Panc1 (cell line): ENCODE results near the gene MET. TPM values are rescaled to one million over a fixed set of nuclear protein-coding genes. Genes with fewer than 3 reads are reported as not detected.

ENCODE experiments used
- ATAC-seq: fragments of 200-7000 bp; cut with Tn5 transposase; 2 replicates; pipeline ENCODE4 v1.9.1; 2020; ENCODE audit warnings: mild to moderate bottlenecking, moderate library complexity
- BruUV-seq: library from RNA; stranded (reverse); fragments of 400-500 nt; replicated peaks from 2 replicates; lab custom pipeline; 2021; lab: Mats Ljungman, UMichigan
- CTCF ChIA-PET: fragments of 300-600 bp; sonication (Branson Sonifier 250); formaldehyde crosslinking; loops from one replicate; lab custom pipeline; 2022; ENCODE audit warnings: antibody characterized with exemption; lab: Charles Lee
- POLR2A ChIA-PET: fragments of 300-600 bp; sonication (Branson Sonifier 250); formaldehyde crosslinking; loops from one replicate; lab custom pipeline; 2022; ENCODE audit warnings: antibody characterized with exemption; lab: Charles Lee
- DNase-seq: peaks from one replicate; pipeline ENCODE4 v3.0.0-alpha.2; 2010; ENCODE audit warnings: low read depth, low spot score
- H3K27ac ChIP-seq: 2 replicates; pipeline ENCODE4 v1.5.1; 2011; ENCODE audit warnings: mild to moderate bottlenecking, low read length, inconsistent platforms
- H3K27me3 ChIP-seq: fragments of 200-500 bp; sonication (Bioruptor generic); 2 replicates; pipeline ENCODE4 v1.6.0; 2014; ENCODE audit warnings: low read length, inconsistent platforms; ENCODE audit not compliant: control insufficient read depth, insufficient read depth
- H3K36me3 ChIP-seq: fragments of 200-500 bp; sonication (Bioruptor generic); 2 replicates; pipeline ENCODE4 v1.5.1; 2014; ENCODE audit warnings: inconsistent platforms, mild to moderate bottlenecking, low read length, moderate library complexity; ENCODE audit not compliant: control insufficient read depth, insufficient read depth
- H3K4me1 ChIP-seq: 2 replicates; pipeline ENCODE4 v1.5.1; 2011; ENCODE audit warnings: inconsistent platforms, mild to moderate bottlenecking, low read length, moderate library complexity; ENCODE audit not compliant: control insufficient read depth, insufficient read depth
- H3K4me3 ChIP-seq, 2 experiments: 2 replicates each; pipeline ENCODE4 v1.5.1; 2011 to 2012; ENCODE audit warnings: low read depth in 2 of 2, low read length in 2 of 2, mild to moderate bottlenecking in 2 of 2, inconsistent platforms in 1 of 2, moderate library complexity in 1 of 2
- H3K9me3 ChIP-seq: fragments of 200-500 bp; sonication (Bioruptor generic); 2 replicates; pipeline ENCODE4 v1.5.1; 2014; ENCODE audit warnings: low read depth, mild to moderate bottlenecking, inconsistent platforms, low read length, moderate library complexity; ENCODE audit not compliant: control insufficient read depth, insufficient read depth
- CTCF ChIP-seq: fragments of 450-650 bp; IDR thresholded peaks from 2 replicates; pipeline ENCODE4 v1.5.1; 2017; ENCODE audit warnings: mild to moderate bottlenecking
- POLR2AphosphoS5 ChIP-seq: IDR thresholded peaks from 2 replicates; pipeline ENCODE4 v1.6.1; 2012; ENCODE audit warnings: mild to moderate bottlenecking, low read depth, low read length, moderate library complexity
- REST ChIP-seq, 2 experiments: IDR thresholded peaks; 2 replicates each; pipeline ENCODE4 v1.6.1; 2011 to 2012; ENCODE audit warnings: low read depth in 2 of 2, control low read depth in 1 of 2, low read length in 1 of 2, mild to moderate bottlenecking in 1 of 2, moderate library complexity in 1 of 2; ENCODE audit not compliant: insufficient read depth in 1 of 2
- SIN3A ChIP-seq: IDR thresholded peaks from 2 replicates; pipeline ENCODE4 v1.6.1; 2012; ENCODE audit warnings: low read depth, mild to moderate bottlenecking, low read length, moderate library complexity, borderline replicate concordance; ENCODE audit not compliant: insufficient read depth
- TCF7L2 ChIP-seq: IDR thresholded peaks from 2 replicates; pipeline ENCODE4 v1.6.1; 2011; ENCODE audit warnings: mild to moderate bottlenecking, low read depth, low read length, inconsistent platforms
- in situ Hi-C: cut with HindIII; loops from 2 replicates; pipeline ENCODE4 v1.10.0; 2016; ENCODE audit warnings: low sequenced_read_pairs, low pct_unique_long_range_greater_than_20kb
- intact Hi-C: fragments of 100-400 bp; cut with micrococcal nuclease; formaldehyde crosslinking; loops from one replicate; pipeline ENCODE4 v1.10.0; 2022; ENCODE audit not compliant: unreplicated experiment
- total RNA-seq: library from RNA; stranded (reverse); gene quantifications from one replicate; pipeline ENCODE4 v1.2.1, GENCODE V29; 2021; ENCODE audit not compliant: unreplicated experiment

The MET gene
- total RNA-seq, 1 experiment from 2014 or later, result 103 TPM

GRCh38 chr7:116731445-116732335 lies 59.7 kb downstream of the MET start:
- Histone ChIP-seq H3K4me3 (no peak overlapping the region), H3K36me3 (no peaks in the 10 kb centered on the region; the same call in none of the 2 replicates), H3K9me3 (no peaks in the 10 kb centered on the region), H3K27me3 (no peaks in the 10 kb centered on the region), H3K27ac (no peak overlapping the region), H3K4me1 (peaks cover 32% of the 10 kb centered on the region)
- CTCF ChIA-PET, result no interaction called here
- ATAC-seq, result no peak
- intact Hi-C loops, result no loop called here
- in situ Hi-C loops, result no loop called here
- DNase-seq, result no peak
- POLR2A ChIA-PET, result no interaction called here
- no TSS peak for BruUV-seq
- no peak for TF ChIP-seq REST (IDR thresholded peaks at IDR 0.05; ENCODE audit: insufficient read depth in 1 of 2, low read depth in 2 of 2, low read length in 1 of 2)
- no peak for TF ChIP-seq CTCF
- no peak for TF ChIP-seq SIN3A
- no peak for TF ChIP-seq POLR2AphosphoS5
- TF ChIP-seq TCF7L2, result no peak

GRCh38 chr7:116732788-116733694 lies 61.0 kb downstream of the MET start:
- in situ Hi-C loops, result no loop called here
- POLR2A ChIA-PET, result no interaction called here
- Histone ChIP-seq H3K9me3 (no peaks in the 10 kb centered on the region), H3K36me3 (no peaks in the 10 kb centered on the region; the same call in none of the 2 replicates), H3K4me1 (peaks cover 22% of the 10 kb centered on the region), H3K27ac (no peak overlapping the region), H3K4me3 (no peak overlapping the region), H3K27me3 (no peaks in the 10 kb centered on the region)
- TF ChIP-seq SIN3A (no peak), POLR2AphosphoS5 (no peak), REST (IDR thresholded peaks at IDR 0.05; ENCODE audit: insufficient read depth in 1 of 2, low read depth in 2 of 2, low read length in 1 of 2) (no peak), TCF7L2 (no peak), CTCF (no peak)
- no peak for ATAC-seq
- no peak for DNase-seq
- CTCF ChIA-PET, result interaction anchor here (0.7 kb wide), 1 partner anchor 38 kb away, joined by 4 read pairs; no protein-coding TSS in a partner anchor
- intact Hi-C loops, result no loop called here
- no TSS peak for BruUV-seq
